OCI-LY1 (cell line): Measurements from ENCODE around the gene KLHL29.

Source experiments
- H2AFZ ChIP-seq: fragments of 200-600 bp; sonication (generic), shearing (Covaris generic); 2 replicates; pipeline ENCODE4 v1.6.0; 2014; ENCODE audit warnings: antibody characterized with exemption, mild to moderate bottlenecking, low read length
- H3F3A ChIP-seq: fragments of 200-600 bp; sonication (generic), shearing (Covaris generic); 2 replicates; pipeline ENCODE4 v1.6.0; 2014; ENCODE audit warnings: mild to moderate bottlenecking, antibody characterized with exemption, low read length, moderate library complexity; ENCODE audit not compliant: insufficient read depth
- H3K27ac ChIP-seq: fragments of 200-600 bp; sonication (generic); 2 replicates; pipeline ENCODE4 v1.5.1; 2014; ENCODE audit warnings: low read length, mixed run types, mild to moderate bottlenecking, low read depth; ENCODE audit not compliant: poor library complexity, severe bottlenecking
- H3K27me3 ChIP-seq: fragments of 200-600 bp; sonication (generic); 2 replicates; pipeline ENCODE4 v1.6.0; 2014; ENCODE audit warnings: antibody characterized with exemption, mild to moderate bottlenecking, low read length, moderate library complexity; ENCODE audit not compliant: insufficient read depth
- H3K36me3 ChIP-seq: fragments of 200-600 bp; sonication (generic); 2 replicates; pipeline ENCODE4 v1.6.1; 2014; ENCODE audit warnings: mild to moderate bottlenecking, antibody characterized with exemption, low read length, moderate library complexity, mixed read lengths; ENCODE audit not compliant: insufficient read depth
- H3K4me1 ChIP-seq: fragments of 200-600 bp; sonication (generic); 2 replicates; pipeline ENCODE4 v1.5.1; 2014; ENCODE audit warnings: mild to moderate bottlenecking, low read length, moderate library complexity; ENCODE audit not compliant: insufficient read depth, severe bottlenecking
- H3K4me2 ChIP-seq: fragments of 200-600 bp; sonication (generic), shearing (Covaris generic); 2 replicates; pipeline ENCODE4 v1.6.1; 2014; ENCODE audit warnings: low read length
- H3K4me3 ChIP-seq: fragments of 200-600 bp; sonication (generic); 2 replicates; pipeline ENCODE4 v1.5.1; 2014; ENCODE audit warnings: low read length, low read depth, mild to moderate bottlenecking, mixed read lengths; ENCODE audit not compliant: poor library complexity, severe bottlenecking
- H3K79me2 ChIP-seq: fragments of 200-600 bp; shearing (Covaris generic); 2 replicates; pipeline ENCODE4 v1.6.1; 2016; ENCODE audit warnings: mixed run types, low read length, mixed read lengths; ENCODE audit not compliant: insufficient read depth
- H3K9ac ChIP-seq: fragments of 200-600 bp; sonication (generic), shearing (Covaris generic); 2 replicates; pipeline ENCODE4 v1.6.1; 2014; ENCODE audit warnings: mild to moderate bottlenecking, low read length, mixed read lengths
- H3K9me2 ChIP-seq: fragments of 200-600 bp; sonication (generic), shearing (Covaris generic); 2 replicates; pipeline ENCODE4 v1.6.1; 2014; ENCODE audit warnings: low read depth, mild to moderate bottlenecking, low read length, mixed read lengths
- H3K9me3 ChIP-seq: fragments of 200-600 bp; shearing (Covaris generic); 2 replicates; pipeline ENCODE4 v1.6.1; 2014; ENCODE audit warnings: low read length, mixed read lengths
- H4K20me1 ChIP-seq: fragments of 200-600 bp; sonication (generic), shearing (Covaris generic); 2 replicates; pipeline ENCODE4 v1.6.0; 2016; ENCODE audit warnings: mild to moderate bottlenecking, low read length; ENCODE audit not compliant: insufficient read depth
- EZH2 ChIP-seq: fragments of 200-600 bp; sonication (generic), shearing (Covaris generic); IDR thresholded peaks from 2 replicates; pipeline ENCODE4 v1.8.0; 2017; ENCODE audit warnings: borderline replicate concordance, mixed run types, mild to moderate bottlenecking, antibody characterized with exemption, low read length, moderate library complexity, mixed read lengths
- TF ChIP-seq, protein P1 (sequence below): fragments of 200-600 bp; sonication (generic), shearing (Covaris generic); IDR thresholded peaks from 2 replicates; pipeline ENCODE4 v1.5.1; 2017; ENCODE audit warnings: mild to moderate bottlenecking, antibody characterized with exemption, low read length, moderate library complexity, mixed read lengths

Gene KLHL29

GRCh38 chr2:23565814-23566213 is 180.8 kb downstream of the KLHL29 start:
- no peak overlapping the region for H2AFZ ChIP-seq
- H3K9ac ChIP-seq = no peak overlapping the region
- no peaks in the 10 kb centered on the region for H3K36me3 ChIP-seq
- no peak overlapping the region for H3K4me2 ChIP-seq
- H3K9me2 ChIP-seq = no peaks in the 10 kb centered on the region
- H3K4me3 ChIP-seq = no peak overlapping the region
- no peaks in the 10 kb centered on the region for H4K20me1 ChIP-seq
- no peaks in the 10 kb centered on the region for H3F3A ChIP-seq
- peaks cover 3% of the 10 kb centered on the region for H3K27me3 ChIP-seq
- no peaks in the 10 kb centered on the region for H3K9me3 ChIP-seq
- no peak overlapping the region for H3K27ac ChIP-seq
- no peak for TF ChIP-seq EZH2
- TF ChIP-seq, protein P1, sequence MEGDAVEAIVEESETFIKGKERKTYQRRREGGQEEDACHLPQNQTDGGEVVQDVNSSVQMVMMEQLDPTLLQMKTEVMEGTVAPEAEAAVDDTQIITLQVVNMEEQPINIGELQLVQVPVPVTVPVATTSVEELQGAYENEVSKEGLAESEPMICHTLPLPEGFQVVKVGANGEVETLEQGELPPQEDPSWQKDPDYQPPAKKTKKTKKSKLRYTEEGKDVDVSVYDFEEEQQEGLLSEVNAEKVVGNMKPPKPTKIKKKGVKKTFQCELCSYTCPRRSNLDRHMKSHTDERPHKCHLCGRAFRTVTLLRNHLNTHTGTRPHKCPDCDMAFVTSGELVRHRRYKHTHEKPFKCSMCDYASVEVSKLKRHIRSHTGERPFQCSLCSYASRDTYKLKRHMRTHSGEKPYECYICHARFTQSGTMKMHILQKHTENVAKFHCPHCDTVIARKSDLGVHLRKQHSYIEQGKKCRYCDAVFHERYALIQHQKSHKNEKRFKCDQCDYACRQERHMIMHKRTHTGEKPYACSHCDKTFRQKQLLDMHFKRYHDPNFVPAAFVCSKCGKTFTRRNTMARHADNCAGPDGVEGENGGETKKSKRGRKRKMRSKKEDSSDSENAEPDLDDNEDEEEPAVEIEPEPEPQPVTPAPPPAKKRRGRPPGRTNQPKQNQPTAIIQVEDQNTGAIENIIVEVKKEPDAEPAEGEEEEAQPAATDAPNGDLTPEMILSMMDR = no peak
- H3K79me2 ChIP-seq = no peaks in the 10 kb centered on the region
- H3K4me1 ChIP-seq = no peaks in the 10 kb centered on the region

DNA sequence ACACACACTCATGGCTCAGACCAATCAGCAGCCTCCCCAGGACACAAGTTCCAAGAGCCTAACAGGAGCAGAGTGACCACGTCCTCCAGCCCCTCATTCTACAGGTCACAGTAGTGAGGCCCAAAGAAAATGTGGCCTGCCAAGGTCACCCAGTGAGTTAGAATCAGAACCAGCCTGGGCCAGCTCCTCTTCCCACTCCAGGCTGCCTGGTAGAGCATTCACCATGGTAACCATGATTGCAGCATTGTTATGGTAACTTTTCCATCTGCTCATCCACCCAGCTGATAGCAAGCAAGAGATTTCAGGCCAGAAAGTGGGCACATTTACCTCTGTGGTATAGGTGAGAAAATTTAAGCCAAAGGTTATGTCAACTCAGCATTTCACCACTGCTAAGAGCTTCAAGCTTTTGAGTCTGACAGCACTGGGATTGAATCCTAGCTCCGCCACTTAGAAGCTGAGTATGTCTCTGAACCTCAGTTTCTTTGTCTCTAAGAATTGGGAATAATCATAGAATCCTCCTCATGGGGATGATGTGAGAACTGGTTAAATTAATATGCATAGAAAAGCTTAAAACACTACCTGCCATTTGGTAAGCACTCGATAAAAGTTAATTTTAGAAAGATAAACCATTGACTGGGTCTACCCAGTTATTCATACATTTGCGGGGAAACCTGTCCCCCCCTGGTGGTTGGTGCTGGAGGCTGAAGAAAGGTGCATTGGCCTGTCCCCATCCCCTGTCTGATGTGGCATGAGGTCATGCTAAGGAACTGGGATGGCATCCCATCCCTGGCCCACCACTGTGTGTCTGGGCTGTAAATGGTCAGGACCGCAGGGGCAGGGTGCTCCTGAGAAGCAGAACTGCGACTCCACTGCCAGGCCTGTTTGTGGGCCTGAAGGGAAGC is 181.5 kb downstream of the KLHL29 start:
- no peak overlapping the region for H3K27ac ChIP-seq
- no peak overlapping the region for H3K4me3 ChIP-seq
- TF ChIP-seq, protein P1 = peak; percentile 61
- TF ChIP-seq EZH2 = no peak
- no peak overlapping the region for H2AFZ ChIP-seq
- H3K27me3 ChIP-seq = peaks cover 3% of the 10 kb centered on the region
- no peaks in the 10 kb centered on the region for H4K20me1 ChIP-seq
- H3K9me2 ChIP-seq = no peaks in the 10 kb centered on the region
- H3K9ac ChIP-seq = no peak overlapping the region
- no peaks in the 10 kb centered on the region for H3K9me3 ChIP-seq
- no peaks in the 10 kb centered on the region for H3K79me2 ChIP-seq
- no peaks in the 10 kb centered on the region for H3F3A ChIP-seq
- H3K4me2 ChIP-seq = no peak overlapping the region
- no peaks in the 10 kb centered on the region for H3K36me3 ChIP-seq
- H3K4me1 ChIP-seq = no peaks in the 10 kb centered on the region

DNA sequence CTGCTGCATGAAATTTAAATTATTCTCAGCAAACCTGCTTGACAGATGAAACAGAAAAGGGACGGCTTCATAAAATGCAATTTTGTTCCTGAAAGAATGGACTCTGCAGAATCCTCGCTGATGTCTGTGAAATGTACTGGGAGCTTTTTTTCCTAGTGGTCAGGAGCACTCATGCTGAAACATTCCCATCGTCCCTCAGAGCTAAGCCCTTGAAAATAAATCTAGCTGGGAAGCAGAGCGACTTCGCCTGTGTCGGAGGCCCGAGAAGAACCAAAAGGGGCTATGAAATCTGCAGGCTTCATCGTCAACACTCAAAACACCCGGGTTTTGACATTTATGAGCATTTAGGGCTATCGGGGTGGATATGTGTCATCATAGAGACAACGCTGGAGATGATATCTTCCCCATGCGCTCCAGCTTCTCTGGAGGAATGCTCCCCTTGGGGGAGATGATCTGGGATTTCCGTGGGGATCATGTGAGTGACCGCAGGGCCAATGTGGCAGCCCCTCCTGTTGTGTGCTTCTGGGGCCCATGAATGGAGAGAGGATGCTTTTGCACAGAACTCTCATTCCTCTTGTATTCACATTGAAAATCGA is 182.3 kb downstream of the KLHL29 start:
- H3K4me3 ChIP-seq = no peak overlapping the region
- H3K79me2 ChIP-seq = no peaks in the 10 kb centered on the region
- H3K9me3 ChIP-seq = no peaks in the 10 kb centered on the region
- peaks cover 3% of the 10 kb centered on the region for H3K27me3 ChIP-seq
- H3K27ac ChIP-seq = no peak overlapping the region
- H3K9ac ChIP-seq = no peak overlapping the region
- no peak for TF ChIP-seq EZH2
- TF ChIP-seq, protein P1 = no peak
- H3K4me1 ChIP-seq = no peaks in the 10 kb centered on the region
- H3K36me3 ChIP-seq = no peaks in the 10 kb centered on the region
- H3F3A ChIP-seq = no peaks in the 10 kb centered on the region
- H3K9me2 ChIP-seq = no peaks in the 10 kb centered on the region
- no peaks in the 10 kb centered on the region for H4K20me1 ChIP-seq
- no peak overlapping the region for H3K4me2 ChIP-seq
- no peak overlapping the region for H2AFZ ChIP-seq
